C4-2B (cell line): ENCODE data around the gene INPP4A.

Experiments
- H3K27ac ChIP-seq: fragments of 450-650 bp; 2 replicates; pipeline ENCODE4 v1.5.1; 2017
- CTCF ChIP-seq: fragments of 450-650 bp; conservative IDR thresholded peaks from 2 replicates; pipeline ENCODE4 v1.5.1; 2017; ENCODE audit warnings: mild to moderate bottlenecking
- ZFX ChIP-seq: fragments of 450-650 bp; IDR thresholded peaks from 2 replicates; pipeline ENCODE4 v1.6.1; 2017

Gene INPP4A

GRCh38 chr2:98507891-98508708, 63.4 kb downstream of the INPP4A start:
- TF ChIP-seq CTCF (no peak), ZFX (no peak)
- no peak overlapping the region for H3K27ac ChIP-seq

- no peak overlapping the region for H3K27ac ChIP-seq
- TF ChIP-seq ZFX (no peak), CTCF (no peak)
Measured at GRCh38 chr2:98508709-98509066, 64.0 kb downstream of the INPP4A start.

DNA sequence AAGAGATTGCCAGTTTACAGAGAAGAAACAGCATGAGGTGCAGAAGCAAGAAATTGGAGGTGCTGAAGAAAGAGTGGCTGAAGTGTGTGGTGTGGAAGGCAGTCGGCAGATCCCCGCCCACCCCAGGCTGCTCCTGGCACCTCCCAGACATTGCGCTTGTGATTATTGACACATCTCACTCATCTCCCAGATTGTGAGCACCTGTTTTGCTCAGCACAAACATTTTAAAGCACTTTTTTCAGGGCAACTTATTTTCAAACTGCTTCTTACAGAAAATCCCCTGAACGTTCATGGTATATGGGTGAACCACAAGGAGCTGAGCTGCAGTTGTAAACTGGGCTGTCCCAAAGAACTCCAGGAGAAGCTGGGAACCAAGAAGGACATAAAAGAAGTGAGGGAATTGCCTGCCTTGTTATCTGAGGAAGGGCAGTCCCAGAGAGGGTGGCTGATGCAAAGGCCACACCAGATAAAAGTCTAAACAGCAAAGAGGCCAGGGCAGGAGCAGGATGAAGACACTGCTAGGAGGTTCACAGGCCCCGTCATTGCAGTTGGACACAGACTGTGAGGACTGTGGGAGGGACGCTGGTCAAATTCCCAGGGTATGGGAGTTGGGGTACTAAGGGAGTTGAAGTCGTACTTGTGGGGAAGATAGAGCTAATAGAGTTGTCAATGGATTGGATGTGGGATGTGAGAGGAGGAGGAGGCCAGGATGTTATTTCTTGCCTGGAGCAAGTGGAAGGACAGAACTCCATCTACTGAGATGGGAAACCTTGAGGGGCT, 65.1 kb downstream of the INPP4A start:
- no peak overlapping the region for H3K27ac ChIP-seq
- no peak for TF ChIP-seq ZFX
- TF ChIP-seq CTCF, result no peak

DNA sequence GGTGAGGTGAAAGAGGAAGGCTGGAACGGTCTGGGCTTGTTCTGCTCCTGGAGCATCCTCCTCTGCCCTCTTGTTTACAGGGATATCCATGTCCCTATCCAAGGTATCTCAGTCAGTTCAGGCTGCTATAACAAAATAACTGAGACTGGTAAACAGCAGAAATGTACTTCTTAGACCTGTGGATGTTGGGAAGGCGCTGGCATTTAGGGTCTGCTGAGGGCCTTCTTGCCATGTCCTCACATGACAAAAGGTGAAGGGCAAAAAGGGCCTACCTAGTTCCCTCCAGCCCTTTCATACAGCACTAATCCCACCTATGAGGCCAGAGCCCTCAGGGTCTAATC, 65.6 kb downstream of the INPP4A start:
- no peak overlapping the region for H3K27ac ChIP-seq
- TF ChIP-seq CTCF (no peak), ZFX (no peak)

- no peak overlapping the region for H3K27ac ChIP-seq
- TF ChIP-seq CTCF (no peak), ZFX (no peak)
Measured at GRCh38 chr2:98511981-98512380, 67.3 kb downstream of the INPP4A start.

DNA sequence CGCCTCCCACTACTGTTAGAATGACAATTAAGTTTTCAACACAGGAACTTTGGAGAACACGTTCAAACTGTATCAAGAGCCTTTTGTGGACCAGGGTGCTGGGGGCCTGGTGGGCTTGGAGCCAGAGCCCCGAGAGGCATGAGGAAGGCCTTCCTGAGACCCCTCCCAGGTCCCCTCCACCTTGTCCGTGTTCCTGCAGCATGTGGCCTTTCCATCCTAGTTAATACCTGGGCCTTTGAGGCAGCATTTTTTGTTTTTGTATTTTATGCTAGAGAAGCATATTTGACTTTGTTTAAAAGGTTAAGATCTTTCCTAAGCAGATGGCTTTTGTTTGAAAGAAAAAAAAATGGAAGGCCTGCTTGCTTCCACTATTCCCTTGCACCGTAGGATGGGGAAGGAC, 68.0 kb downstream of the INPP4A start:
- H3K27ac ChIP-seq, result no peak overlapping the region
- TF ChIP-seq ZFX (no peak), CTCF (no peak)

GRCh38 chr2:98514096-98514639, 69.5 kb downstream of the INPP4A start:
- TF ChIP-seq CTCF, result no peak
- TF ChIP-seq ZFX, result no peak
- no peak overlapping the region for H3K27ac ChIP-seq
